HG03442 (cell line): ENCODE results near the gene OR6X1.
"Not testable (repeated sequence)": the region's sequence is repeated elsewhere in the genome, so short reads cannot be mapped to it uniquely, and the experiment has no call there.

Source experiments
- ATAC-seq: cut with Tn5 transposase; IDR thresholded peaks from one replicate; pipeline ENCODE4 v1.9.1; 2021; ENCODE audit warnings: mild to moderate bottlenecking, moderate library complexity; ENCODE audit not compliant: unreplicated experiment

The OR6X1 gene

GRCh38 chr11:123755344-123755743, 1.0 kb upstream of the OR6X1 start:
- ATAC-seq: no peak

- peak; percentile 44 for ATAC-seq
Measured at GRCh38 chr11:123753110-123753509, 1.2 kb downstream of the OR6X1 start.

- no peak for ATAC-seq
Measured at GRCh38 chr11:123751781-123752180, 2.5 kb downstream of the OR6X1 start.

GRCh38 chr11:123748349-123748748, 6.0 kb downstream of the OR6X1 start:
- ATAC-seq: not testable (repeated sequence)

- no peak for ATAC-seq
Measured at GRCh38 chr11:123745764-123746451, 8.4 kb downstream of the OR6X1 start.

GRCh38 chr11:123742724-123743120, 11.6 kb downstream of the OR6X1 start:
- ATAC-seq: no peak

GRCh38 chr11:123742031-123742723, 12.1 kb downstream of the OR6X1 start:
- ATAC-seq: no peak

- ATAC-seq: peak; percentile 97
Measured at GRCh38 chr11:123741159-123742030, 12.9 kb downstream of the OR6X1 start, which contains the start of gene ZNF202. Gene ZNF202, minus strand, starts transcription at chr11:123741660. Its CDS starts 10,772 bp downstream, at chr11:123730888.

GRCh38 chr11:123740787-123741158, 13.5 kb downstream of the OR6X1 start:
- peak; percentile 4 for ATAC-seq

GRCh38 chr11:123738374-123738773, 15.9 kb downstream of the OR6X1 start:
- no peak for ATAC-seq

- ATAC-seq: no peak
Measured at GRCh38 chr11:123736769-123737168, 17.5 kb downstream of the OR6X1 start.

GRCh38 chr11:123729602-123730001, 24.7 kb downstream of the OR6X1 start:
- ATAC-seq: no peak

- no peak for ATAC-seq
Measured at GRCh38 chr11:123725995-123726655, 28.2 kb downstream of the OR6X1 start.

- no peak for ATAC-seq
Measured at GRCh38 chr11:123719452-123719851, 34.9 kb downstream of the OR6X1 start.

GRCh38 chr11:123718469-123718868, 35.8 kb downstream of the OR6X1 start:
- ATAC-seq: no peak

GRCh38 chr11:123718063-123718462, 36.3 kb downstream of the OR6X1 start:
- no peak for ATAC-seq

- ATAC-seq: not testable (repeated sequence)
Measured at GRCh38 chr11:123712627-123713026, 41.7 kb downstream of the OR6X1 start.

- ATAC-seq: no peak
Measured at GRCh38 chr11:123707606-123708205, 46.6 kb downstream of the OR6X1 start.

GRCh38 chr11:123707206-123707605, 47.1 kb downstream of the OR6X1 start:
- ATAC-seq: no peak

- ATAC-seq: no peak
Measured at GRCh38 chr11:123704341-123704740, 50.0 kb downstream of the OR6X1 start.
